Erythroblast (primary cell): Measurements from ENCODE around the gene CFAP161.

Experiments used
- GATA1 ChIP-seq: IDR thresholded peaks from 2 replicates; pipeline ENCODE4 v1.6.1; 2011; ENCODE audit warnings: low read depth, mild to moderate bottlenecking, control low read depth, low read length, moderate library complexity
- POLR2A ChIP-seq: IDR thresholded peaks from 2 replicates; pipeline ENCODE4 v1.6.1; 2011; ENCODE audit warnings: mild to moderate bottlenecking, low read length

DNA sequence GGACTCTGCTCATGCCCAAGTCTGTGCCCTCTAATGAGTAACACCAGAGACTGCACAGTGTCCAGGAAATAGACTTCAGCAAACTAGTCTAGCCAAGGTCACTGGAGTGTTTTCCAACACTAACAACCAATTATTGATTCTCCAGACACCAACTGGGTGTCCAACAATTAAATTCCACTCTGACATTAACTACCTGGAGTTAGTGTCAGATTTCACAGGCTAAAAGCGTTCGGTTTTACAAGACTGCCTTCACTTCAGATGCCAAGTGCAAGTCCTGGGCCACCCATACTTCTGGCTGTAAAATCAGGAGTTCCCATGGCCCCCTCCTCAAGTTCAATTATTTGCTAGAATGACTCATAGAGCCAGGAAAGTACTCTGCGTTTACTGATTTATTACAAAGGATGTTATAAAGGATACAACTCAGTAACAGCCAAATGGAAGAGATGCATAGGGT lies 20.8 kb upstream of the CFAP161 start:
- TF ChIP-seq POLR2A (no peak), GATA1 (no peak)
